Measurements from ENCODE around the gene THADA. TPM values are rescaled to one million over a fixed set of nuclear protein-coding genes. Genes with fewer than 3 reads are reported as not detected.
A peak's percentile ranks its signal among the peaks of the same experiment; 100 is the strongest.

Gene THADA
- total and polyA plus RNA-seq, 3 experiments from 2014 or later = 12.2 to 48.7 (median 45.8) TPM

DNA sequence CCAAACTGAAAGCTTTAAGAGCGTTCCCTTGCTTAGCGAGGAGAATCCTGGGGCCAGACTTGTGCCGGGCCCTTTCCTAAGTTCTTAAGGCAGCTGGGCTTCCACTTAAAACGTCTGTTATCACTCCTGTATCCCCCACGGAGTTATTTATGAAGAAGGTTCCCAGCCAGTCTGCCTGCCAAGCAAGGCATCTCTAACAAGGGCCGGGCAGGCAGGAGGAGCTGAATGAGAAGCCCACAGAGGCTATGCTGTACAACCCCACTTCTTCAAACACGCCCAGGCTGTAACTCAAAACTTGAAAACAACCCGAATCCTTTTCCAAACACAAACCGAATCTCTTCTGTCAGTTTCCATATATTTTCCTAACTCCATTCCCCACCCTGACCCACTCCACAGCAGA lies 330.4 kb downstream of the THADA start:
- H3K27ac Mint-ChIP-seq = no peak overlapping the region
- POLR2A ChIA-PET = no interaction called here
- CTCF ChIA-PET = no interaction called here

DNA sequence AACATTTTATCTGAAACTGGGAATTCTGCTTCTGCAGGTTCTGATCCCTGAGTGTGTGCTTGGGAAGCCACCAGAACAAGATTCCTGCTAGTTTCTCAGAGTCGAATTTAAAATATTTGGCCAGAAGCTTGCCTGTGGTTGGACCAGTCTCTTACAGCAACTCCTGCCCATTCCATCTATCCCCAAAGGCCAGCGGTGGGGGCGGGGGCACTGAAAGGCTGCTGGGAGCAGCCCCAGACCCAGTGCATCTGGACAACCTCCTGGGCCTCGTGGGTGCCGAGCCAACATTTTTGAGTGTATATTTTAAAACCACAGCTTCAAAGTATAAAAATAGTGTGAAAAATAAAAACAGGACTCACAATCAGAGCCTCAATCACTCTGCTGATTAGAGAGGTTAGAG lies 330.8 kb downstream of the THADA start:
- ChIA-PET POLR2A (no interaction called here), CTCF (no interaction called here)
- Histone ChIP-seq H3K4me3 (ENCODE audit: low read length) (no peak overlapping the region), H3K36me3 (ENCODE audit: insufficient read depth, low read length) (no peaks in the 10 kb centered on the region), H3K9me3 (ENCODE audit: low read length) (no peaks in the 10 kb centered on the region), H3K27ac (ENCODE audit: low read depth, low read length) (no peak overlapping the region), H3K27me3 (ENCODE audit: insufficient read depth, low read length, poor library complexity, severe bottlenecking) (no peaks in the 10 kb centered on the region), H3K4me1 (ENCODE audit: insufficient read depth, low read length) (no peaks in the 10 kb centered on the region)
- H3K27me3 Mint-ChIP-seq = no peaks in the 10 kb centered on the region
- no peak overlapping the region for H3K27ac Mint-ChIP-seq
- no peaks in the 10 kb centered on the region for H3K9me3 Mint-ChIP-seq
- peaks cover 0 to 72% (median 18%) of the 10 kb centered on the region in 3 donors for H3K36me3 Mint-ChIP-seq
- H3K4me1 Mint-ChIP-seq = no peaks in the 10 kb centered on the region
- DNase-seq = no peak
- H3K4me3 Mint-ChIP-seq = no peak overlapping the region

More for the DNA sequence above, 330.4 kb downstream of the THADA start:
- no peak overlapping the region for H3K4me3 Mint-ChIP-seq
- no peaks in the 10 kb centered on the region for H3K9me3 Mint-ChIP-seq
- H3K27me3 ChIP-seq (ENCODE audit: insufficient read depth, low read length, poor library complexity, severe bottlenecking) = no peaks in the 10 kb centered on the region
- H3K27me3 Mint-ChIP-seq = no peaks in the 10 kb centered on the region
- no peaks in the 10 kb centered on the region for H3K36me3 ChIP-seq (ENCODE audit: insufficient read depth, low read length)
- no peak overlapping the region for H3K4me3 ChIP-seq (ENCODE audit: low read length)
- H3K4me1 Mint-ChIP-seq = no peaks in the 10 kb centered on the region
- DNase-seq = no peak
- H3K36me3 Mint-ChIP-seq = peaks cover 0 to 72% (median 18%) of the 10 kb centered on the region in 3 donors
- no peaks in the 10 kb centered on the region for H3K4me1 ChIP-seq (ENCODE audit: insufficient read depth, low read length)
- H3K9me3 ChIP-seq (ENCODE audit: low read length) = no peaks in the 10 kb centered on the region
- no peak overlapping the region for H3K27ac ChIP-seq (ENCODE audit: low read depth, low read length)

DNA sequence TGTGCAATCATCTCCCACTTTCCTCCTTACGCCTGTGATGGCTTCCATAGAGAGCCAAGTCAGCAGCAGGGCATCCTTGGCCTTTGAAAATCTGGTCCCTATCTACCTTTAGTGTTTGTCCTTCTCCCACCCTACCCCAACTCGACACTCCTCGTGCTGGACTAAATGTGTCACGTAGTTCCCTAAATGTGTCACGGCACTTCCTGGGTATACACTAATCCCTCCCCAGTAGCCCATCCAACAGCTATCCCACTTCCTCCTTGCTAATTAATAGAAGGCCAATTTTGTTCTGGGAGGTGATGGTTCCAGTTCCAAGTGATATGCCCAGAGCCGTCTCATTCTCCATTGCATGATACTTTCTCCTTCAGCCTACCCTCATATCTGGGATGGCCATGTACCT lies 332.9 kb downstream of the THADA start:
- Mint-ChIP-seq H3K36me3 (peaks cover 0 to 57% (median 10%) of the 10 kb centered on the region in 3 donors), H3K27me3 (no peaks in the 10 kb centered on the region), H3K9me3 (no peaks in the 10 kb centered on the region), H3K4me1 (no peaks in the 10 kb centered on the region), H3K4me3 (no peak overlapping the region), H3K27ac (peak overlapping the region in 3 of 8 donors; percentile 17 to 71 (median 34))
- Histone ChIP-seq H3K27ac (ENCODE audit: low read depth, low read length) (no peak overlapping the region), H3K27me3 (ENCODE audit: insufficient read depth, low read length, poor library complexity, severe bottlenecking) (no peaks in the 10 kb centered on the region), H3K4me3 (ENCODE audit: low read length) (no peak overlapping the region), H3K4me1 (ENCODE audit: insufficient read depth, low read length) (no peaks in the 10 kb centered on the region), H3K9me3 (ENCODE audit: low read length) (no peaks in the 10 kb centered on the region), H3K36me3 (ENCODE audit: insufficient read depth, low read length) (no peaks in the 10 kb centered on the region)
- ChIA-PET POLR2A (interaction anchor here (0.6 kb wide), 1 partner anchor 25 kb away, joined by 11 read pairs; no protein-coding TSS in a partner anchor), CTCF (no interaction called here)
- no peak for DNase-seq

DNA sequence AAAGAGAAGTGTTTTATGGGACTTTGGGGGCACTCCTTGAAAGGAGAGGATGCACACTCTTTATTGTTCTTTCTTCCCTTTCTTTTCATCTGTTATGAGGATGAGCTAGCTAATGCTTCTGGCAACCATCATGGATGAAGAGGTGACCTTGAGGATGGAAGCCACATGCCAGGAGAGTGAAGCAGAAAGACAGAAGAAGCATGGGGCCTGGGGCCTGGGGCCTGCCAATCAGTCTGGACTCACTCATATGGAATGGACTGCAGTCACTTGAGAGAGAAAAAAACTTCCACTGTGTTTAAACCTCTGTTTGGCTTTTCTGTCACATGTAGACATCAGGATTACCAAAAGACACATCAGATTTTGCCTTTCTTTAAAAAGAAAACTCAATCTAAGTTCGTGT lies 333.6 kb downstream of the THADA start:
- DNase-seq = no peak
- Histone ChIP-seq H3K4me3 (ENCODE audit: low read length) (no peak overlapping the region), H3K27me3 (ENCODE audit: insufficient read depth, low read length, poor library complexity, severe bottlenecking) (no peaks in the 10 kb centered on the region), H3K27ac (ENCODE audit: low read depth, low read length) (no peak overlapping the region), H3K9me3 (ENCODE audit: low read length) (no peaks in the 10 kb centered on the region), H3K4me1 (ENCODE audit: insufficient read depth, low read length) (no peaks in the 10 kb centered on the region), H3K36me3 (ENCODE audit: insufficient read depth, low read length) (no peaks in the 10 kb centered on the region)
- CTCF ChIA-PET = no interaction called here
- POLR2A ChIA-PET = no interaction called here
- H3K27me3 Mint-ChIP-seq = no peaks in the 10 kb centered on the region
- no peaks in the 10 kb centered on the region for H3K9me3 Mint-ChIP-seq
- peaks cover 0 to 56% (median 9%) of the 10 kb centered on the region in 3 donors for H3K36me3 Mint-ChIP-seq
- peak overlapping the region in 1 of 8 donors; percentile 75 for H3K27ac Mint-ChIP-seq
- H3K4me1 Mint-ChIP-seq = no peaks in the 10 kb centered on the region
- H3K4me3 Mint-ChIP-seq = no peak overlapping the region

DNA sequence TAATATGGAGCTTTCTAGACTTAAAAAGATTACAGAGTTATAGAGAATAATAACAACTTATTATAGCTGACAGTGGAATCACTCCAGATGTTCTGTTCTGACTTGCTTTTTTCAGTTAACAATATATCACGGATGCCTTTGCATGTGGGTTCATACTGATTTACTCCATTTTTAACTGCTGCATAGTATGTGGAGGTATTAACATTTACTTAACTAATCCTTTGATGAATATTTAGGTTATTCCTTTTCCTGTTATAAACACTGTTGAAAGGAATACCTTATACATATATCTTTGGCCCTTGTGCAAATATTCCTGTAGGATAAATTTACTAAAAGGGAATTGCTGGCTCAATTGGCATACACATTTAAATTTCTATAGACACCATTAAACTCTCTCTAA lies 336.3 kb downstream of the THADA start:
- Histone ChIP-seq H3K4me1 (ENCODE audit: insufficient read depth, low read length) (no peaks in the 10 kb centered on the region), H3K36me3 (ENCODE audit: insufficient read depth, low read length) (no peaks in the 10 kb centered on the region), H3K4me3 (ENCODE audit: low read length) (no peak overlapping the region), H3K27me3 (ENCODE audit: insufficient read depth, low read length, poor library complexity, severe bottlenecking) (no peaks in the 10 kb centered on the region), H3K27ac (ENCODE audit: low read depth, low read length) (no peak overlapping the region), H3K9me3 (ENCODE audit: low read length) (no peaks in the 10 kb centered on the region)
- H3K4me1 Mint-ChIP-seq = no peaks in the 10 kb centered on the region
- DNase-seq = no peak
- no peak overlapping the region for H3K27ac Mint-ChIP-seq
- no peaks in the 10 kb centered on the region for H3K9me3 Mint-ChIP-seq
- peaks cover 0 to 44% (median 5%) of the 10 kb centered on the region in 3 donors for H3K36me3 Mint-ChIP-seq
- H3K27me3 Mint-ChIP-seq = no peaks in the 10 kb centered on the region
- ChIA-PET POLR2A (no interaction called here), CTCF (interaction anchor here (0.9 kb wide), 1 partner anchor 30 kb away, joined by 3 read pairs; no protein-coding TSS in a partner anchor)
- H3K4me3 Mint-ChIP-seq = no peak overlapping the region

DNA sequence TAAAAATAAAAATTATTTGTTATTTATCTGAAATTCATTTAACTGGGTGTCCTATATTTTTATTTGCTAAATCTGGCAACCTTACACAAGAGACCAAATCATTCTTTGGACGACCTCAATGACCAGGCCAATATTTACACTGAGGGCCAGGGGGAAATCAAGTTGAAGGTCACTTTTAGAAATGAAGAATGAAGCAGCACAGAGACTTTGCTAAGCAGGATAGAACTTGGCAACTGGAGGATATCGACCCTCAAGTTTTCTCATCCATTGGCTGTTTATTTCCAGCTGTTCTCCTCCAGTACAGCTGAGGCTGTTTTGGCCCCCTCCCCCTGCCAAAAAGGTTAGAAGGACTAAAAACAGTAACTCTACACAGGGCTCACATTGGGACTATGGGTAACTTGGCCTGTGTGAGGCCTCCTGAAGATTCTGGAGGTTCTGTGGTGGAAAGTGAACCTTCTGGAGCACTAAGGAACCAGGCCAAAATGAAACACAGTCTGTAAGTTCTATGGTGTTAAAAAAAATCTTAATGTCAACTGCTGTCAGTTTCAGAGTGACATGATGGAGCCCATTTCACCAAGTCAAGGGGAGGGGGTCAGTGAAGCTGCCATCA lies 337.2 kb downstream of the THADA start:
- peak overlapping the region in 2 of 8 donors; percentile 12 to 29 for H3K27ac Mint-ChIP-seq
- CTCF ChIA-PET = interaction anchor here (0.9 kb wide), 1 partner anchor 30 kb away, joined by 3 read pairs; no protein-coding TSS in a partner anchor
- H3K4me1 Mint-ChIP-seq = no peaks in the 10 kb centered on the region
- no peaks in the 10 kb centered on the region for H3K9me3 Mint-ChIP-seq
- H3K27me3 Mint-ChIP-seq = no peaks in the 10 kb centered on the region
- no peaks in the 10 kb centered on the region for H3K4me1 ChIP-seq (ENCODE audit: insufficient read depth, low read length)
- H3K27me3 ChIP-seq (ENCODE audit: insufficient read depth, low read length, poor library complexity, severe bottlenecking) = no peaks in the 10 kb centered on the region
- no peak overlapping the region for H3K4me3 Mint-ChIP-seq
- H3K27ac ChIP-seq (ENCODE audit: low read depth, low read length) = no peak overlapping the region
- POLR2A ChIA-PET = no interaction called here
- H3K4me3 ChIP-seq (ENCODE audit: low read length) = no peak overlapping the region
- H3K36me3 ChIP-seq (ENCODE audit: insufficient read depth, low read length) = no peaks in the 10 kb centered on the region
- no peaks in the 10 kb centered on the region for H3K9me3 ChIP-seq (ENCODE audit: low read length)
- no peak for DNase-seq
- peaks cover 0 to 41% (median 6%) of the 10 kb centered on the region in 3 donors for H3K36me3 Mint-ChIP-seq

DNA sequence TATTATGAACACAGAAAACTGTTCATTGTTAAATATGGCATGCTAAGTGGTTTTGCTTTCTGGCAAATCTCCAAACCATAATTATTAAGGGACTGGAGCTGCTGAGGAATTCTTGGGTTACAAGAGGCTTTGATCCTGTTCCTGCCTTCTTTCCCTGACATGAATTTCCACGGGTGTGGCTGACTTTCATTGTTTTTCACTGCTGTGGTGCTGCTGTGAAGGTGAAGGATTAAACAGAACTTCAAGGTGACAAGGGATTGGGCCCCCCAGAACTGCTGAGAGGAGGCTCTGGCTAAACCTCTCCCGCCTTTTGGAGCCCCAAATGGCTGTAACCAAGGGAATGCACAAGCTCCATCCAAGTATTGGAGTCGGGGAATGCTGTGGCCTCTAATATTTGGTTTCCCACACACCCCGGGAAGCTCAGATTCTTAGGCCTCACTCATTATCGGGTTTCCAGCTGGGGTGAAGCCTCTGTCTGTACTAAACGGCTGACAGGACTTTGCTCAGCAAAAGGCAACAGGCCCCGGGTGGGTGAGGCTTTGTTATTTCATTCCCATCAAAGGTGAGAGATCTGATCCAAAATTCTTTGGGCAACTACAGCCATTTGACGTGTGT lies 340.4 kb downstream of the THADA start:
- Mint-ChIP-seq H3K4me1 (no peaks in the 10 kb centered on the region), H3K9me3 (no peaks in the 10 kb centered on the region), H3K4me3 (no peak overlapping the region), H3K27ac (peak overlapping the region in 1 of 8 donors; percentile 16), H3K36me3 (peaks cover 0 to 29% (median 6%) of the 10 kb centered on the region in 3 donors), H3K27me3 (no peaks in the 10 kb centered on the region)
- Histone ChIP-seq H3K36me3 (ENCODE audit: insufficient read depth, low read length) (no peaks in the 10 kb centered on the region), H3K4me1 (ENCODE audit: insufficient read depth, low read length) (no peaks in the 10 kb centered on the region), H3K9me3 (ENCODE audit: low read length) (no peaks in the 10 kb centered on the region), H3K27me3 (ENCODE audit: insufficient read depth, low read length, poor library complexity, severe bottlenecking) (no peaks in the 10 kb centered on the region), H3K27ac (ENCODE audit: low read depth, low read length) (no peak overlapping the region), H3K4me3 (ENCODE audit: low read length) (no peak overlapping the region)
- DNase-seq = no peak
- ChIA-PET CTCF (no interaction called here), POLR2A (no interaction called here)

DNA sequence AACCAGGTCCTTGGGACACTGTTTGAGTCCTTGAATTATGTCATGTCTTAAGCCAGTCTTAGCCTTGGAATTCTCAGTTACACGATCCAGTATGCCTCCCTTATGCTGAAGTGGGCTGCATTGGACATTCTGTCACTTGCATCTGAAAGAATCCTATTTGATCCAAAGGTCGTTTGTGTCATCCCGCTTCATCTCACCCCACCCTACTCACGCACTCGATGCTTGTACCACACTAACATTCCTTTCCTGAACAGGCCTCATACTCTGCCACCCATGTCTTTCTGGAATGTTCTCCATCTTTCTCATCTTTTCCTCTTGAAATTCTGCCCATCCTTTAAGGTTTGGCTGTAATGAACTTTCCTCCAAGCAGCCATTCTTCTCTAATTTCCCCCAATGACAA lies 341.5 kb downstream of the THADA start:
- no peaks in the 10 kb centered on the region for H3K4me1 ChIP-seq (ENCODE audit: insufficient read depth, low read length)
- H3K9me3 Mint-ChIP-seq = no peaks in the 10 kb centered on the region
- no peak overlapping the region for H3K4me3 ChIP-seq (ENCODE audit: low read length)
- H3K27me3 Mint-ChIP-seq = no peaks in the 10 kb centered on the region
- H3K36me3 Mint-ChIP-seq = peaks cover 0 to 30% (median 6%) of the 10 kb centered on the region in 3 donors
- H3K27ac Mint-ChIP-seq = no peak overlapping the region
- H3K27me3 ChIP-seq (ENCODE audit: insufficient read depth, low read length, poor library complexity, severe bottlenecking) = no peaks in the 10 kb centered on the region
- H3K27ac ChIP-seq (ENCODE audit: low read depth, low read length) = no peak overlapping the region
- no peaks in the 10 kb centered on the region for H3K9me3 ChIP-seq (ENCODE audit: low read length)
- DNase-seq = no peak
- no peaks in the 10 kb centered on the region for H3K36me3 ChIP-seq (ENCODE audit: insufficient read depth, low read length)
- H3K4me3 Mint-ChIP-seq = no peak overlapping the region
- H3K4me1 Mint-ChIP-seq = no peaks in the 10 kb centered on the region
- ChIA-PET CTCF (no interaction called here), POLR2A (interaction anchor here (0.6 kb wide), 1 partner anchor 10 kb away, joined by 3 read pairs; no protein-coding TSS in a partner anchor)

Measured in CD8-positive, alpha-beta memory T cell (primary cell).